GM21576 (cell line): Measurements from ENCODE around the gene LBX2.
A peak's percentile ranks its signal among the peaks of the same experiment; 100 is the strongest.
"Not testable (repeated sequence)": the region's sequence is repeated elsewhere in the genome, so short reads cannot be mapped to it uniquely, and the experiment has no call there.

ENCODE experiments used
- ATAC-seq: cut with Tn5 transposase; IDR thresholded peaks from one replicate; pipeline ENCODE4 v1.9.1; 2021; ENCODE audit warnings: mild to moderate bottlenecking, moderate library complexity; ENCODE audit not compliant: unreplicated experiment

The LBX2 gene

DNA sequence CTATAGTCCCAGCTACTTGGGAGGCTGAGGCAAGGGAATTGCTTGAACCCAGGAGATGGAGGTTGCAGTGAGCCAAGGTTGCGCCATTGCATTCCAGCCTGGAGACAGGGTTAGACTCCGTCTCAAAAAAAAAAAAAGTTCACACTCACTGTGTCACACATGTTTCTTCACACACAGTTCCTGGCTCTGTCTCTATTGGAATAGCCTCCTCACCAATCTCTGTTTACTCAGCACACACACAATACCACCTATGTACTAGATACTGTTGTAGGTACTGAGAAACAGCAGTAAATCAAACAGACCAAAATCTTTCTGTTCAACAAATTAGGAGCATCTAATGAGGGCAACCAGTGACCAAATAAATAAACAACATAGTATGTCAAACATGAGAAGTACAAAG, 13.3 kb downstream of the LBX2 start:
- ATAC-seq: no peak

DNA sequence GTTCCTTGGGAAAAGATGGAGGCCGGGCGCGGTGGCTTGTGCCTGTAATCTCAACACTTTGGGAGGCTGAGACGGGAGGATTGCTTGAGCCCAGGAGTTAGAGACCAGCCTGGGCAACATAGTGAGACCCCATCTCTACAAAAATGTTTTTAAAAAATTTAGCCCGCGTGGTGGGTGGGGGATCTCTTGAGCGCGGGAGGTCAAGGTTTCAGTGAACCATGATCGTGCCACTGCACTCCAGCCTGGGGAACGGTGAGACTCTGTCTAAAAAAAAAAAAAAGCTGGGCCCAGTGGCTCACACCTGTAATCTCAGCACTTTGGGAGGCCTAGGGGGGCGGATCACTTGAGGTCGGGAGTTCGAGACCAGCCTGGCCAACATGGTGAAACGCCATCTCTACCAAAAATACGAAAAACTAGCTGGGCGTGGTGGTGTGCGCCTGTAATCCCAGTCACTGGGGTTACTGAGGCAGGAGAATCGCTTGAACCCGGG, 15.7 kb downstream of the LBX2 start:
- not testable (repeated sequence) for ATAC-seq

DNA sequence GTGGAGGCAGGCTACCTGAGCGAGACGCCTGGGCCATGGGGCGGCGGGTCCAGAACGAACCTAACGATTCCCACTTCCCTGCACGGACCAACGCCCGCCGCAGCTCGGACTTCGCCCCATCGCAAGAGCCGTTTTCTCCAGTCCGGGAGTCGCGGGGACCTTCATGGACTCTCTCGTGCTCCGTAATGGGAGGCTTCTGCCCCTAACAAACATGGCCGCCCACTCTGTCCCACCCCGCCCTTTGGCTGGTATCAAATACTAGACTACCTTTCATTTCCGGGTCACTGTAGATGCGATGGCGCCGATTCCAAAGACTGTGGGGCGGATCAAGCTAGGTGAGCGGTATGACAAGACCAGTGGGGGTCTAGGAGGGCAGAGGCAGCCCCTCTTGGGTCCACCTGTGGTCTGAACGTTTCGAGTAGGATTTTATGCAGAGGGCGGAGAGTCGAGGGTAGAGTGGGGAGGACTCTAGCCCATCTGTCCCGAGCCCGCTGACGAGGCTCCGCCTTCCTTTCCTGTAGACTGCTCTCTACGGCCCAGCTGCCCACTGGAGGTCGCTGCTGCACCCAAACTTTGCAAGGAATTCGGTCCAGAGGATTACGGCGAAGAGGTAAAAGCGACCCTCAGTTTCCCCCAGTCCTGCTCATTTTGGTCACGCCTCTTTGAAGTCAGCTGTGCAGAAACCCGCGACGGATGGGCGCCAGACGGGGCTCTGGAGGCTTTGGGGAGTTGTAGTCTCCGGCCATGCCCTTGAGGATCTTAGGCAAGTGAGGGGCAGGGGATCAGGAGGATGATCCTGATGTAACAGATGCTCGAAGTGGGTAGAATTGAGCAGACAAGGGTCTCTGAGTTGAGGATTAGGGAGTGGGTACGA, 16.4 kb downstream of the LBX2 start, which contains the start of the genes CCDC142 and TTC31:
CCDC142 (minus strand) TSS at position 198 of the 874 bp plus-strand sequence; CDS start at position 37, 161 bp downstream.
TTC31 (plus strand) TSS at position 281 of the 874 bp plus-strand sequence; CDS start at position 296, 15 bp downstream.
- ATAC-seq: peak; percentile 87

DNA sequence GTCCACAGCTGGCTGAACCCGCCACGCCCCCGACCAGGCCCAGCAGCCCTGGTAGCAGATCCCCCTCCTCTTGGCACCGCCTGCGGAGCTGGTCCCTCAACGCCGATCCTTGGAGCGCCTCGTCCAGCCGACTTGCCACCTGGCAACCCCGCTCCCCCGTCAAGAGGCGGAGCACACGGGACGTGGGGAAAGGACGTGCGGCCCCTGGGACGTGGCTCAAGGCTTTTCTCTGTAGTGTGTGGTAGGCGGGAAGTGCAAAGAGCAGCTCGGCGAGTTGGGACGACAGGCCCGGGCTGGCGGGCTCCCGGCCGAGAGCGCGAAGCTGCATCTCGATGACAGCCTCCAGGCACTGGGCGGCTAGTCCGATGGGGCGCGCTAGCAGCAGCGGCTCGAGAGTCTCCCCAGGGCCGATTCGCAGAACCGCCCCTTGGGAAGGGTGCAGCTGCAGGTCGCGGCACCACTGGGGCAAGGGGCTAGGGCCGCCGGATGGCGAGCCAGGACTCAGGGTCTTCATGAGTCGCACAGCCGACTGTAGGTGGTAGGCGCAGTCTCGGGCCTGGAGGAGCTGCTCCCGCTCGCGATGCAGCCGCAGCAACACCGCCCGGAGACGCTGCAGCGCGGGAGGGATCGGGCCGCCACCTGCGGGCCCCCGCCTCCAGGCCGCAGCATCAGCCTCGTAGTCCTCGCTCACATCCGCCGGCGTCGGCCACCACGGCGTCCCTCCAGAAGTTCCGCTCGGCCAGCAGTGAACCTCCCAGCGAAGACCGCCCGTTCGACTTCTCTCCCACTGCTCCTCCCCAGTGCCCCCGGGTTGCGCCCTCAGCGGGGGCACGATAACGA, 17.2 kb downstream of the LBX2 start:
- peak; percentile 30 for ATAC-seq

DNA sequence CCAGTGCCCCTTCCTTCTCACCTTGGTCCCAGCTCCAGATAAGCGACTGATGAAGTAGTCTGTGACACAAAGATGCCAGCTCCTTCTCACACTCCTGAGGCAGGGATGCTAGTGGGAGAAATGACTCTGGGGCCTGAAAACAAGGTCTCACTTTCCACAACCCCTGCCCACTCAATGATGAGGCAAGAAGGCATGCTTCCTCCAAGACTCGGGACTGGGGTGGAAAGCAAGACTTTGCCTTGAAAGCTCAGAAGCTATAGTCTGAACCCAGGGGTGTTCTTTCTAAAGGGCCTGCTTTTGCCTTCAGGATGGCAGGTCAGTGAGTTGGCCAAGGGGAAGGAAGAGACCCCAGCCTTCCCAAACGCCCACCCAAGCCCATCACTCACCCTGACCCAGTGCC, 18.0 kb downstream of the LBX2 start:
- no peak for ATAC-seq

DNA sequence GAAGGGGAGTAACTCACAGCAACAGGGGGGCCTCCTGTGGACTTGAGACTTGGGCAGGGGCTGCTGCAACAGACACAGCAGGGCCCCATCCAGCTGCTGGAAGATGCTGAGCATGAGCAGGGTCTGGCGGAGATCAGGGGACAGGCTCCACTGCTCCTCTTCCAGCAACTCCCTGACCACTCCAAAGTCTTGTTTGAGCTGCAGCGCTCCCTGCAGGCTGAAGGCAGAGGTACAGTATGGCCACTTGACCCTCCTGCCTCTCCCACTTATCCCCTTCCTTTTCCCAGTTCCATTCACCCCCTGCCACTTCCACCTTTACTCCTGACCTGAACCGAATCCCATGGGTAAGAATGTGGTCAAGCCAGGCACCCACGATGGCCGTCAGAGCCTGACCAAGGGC, 24.5 kb downstream of the LBX2 start:
- ATAC-seq: no peak

DNA sequence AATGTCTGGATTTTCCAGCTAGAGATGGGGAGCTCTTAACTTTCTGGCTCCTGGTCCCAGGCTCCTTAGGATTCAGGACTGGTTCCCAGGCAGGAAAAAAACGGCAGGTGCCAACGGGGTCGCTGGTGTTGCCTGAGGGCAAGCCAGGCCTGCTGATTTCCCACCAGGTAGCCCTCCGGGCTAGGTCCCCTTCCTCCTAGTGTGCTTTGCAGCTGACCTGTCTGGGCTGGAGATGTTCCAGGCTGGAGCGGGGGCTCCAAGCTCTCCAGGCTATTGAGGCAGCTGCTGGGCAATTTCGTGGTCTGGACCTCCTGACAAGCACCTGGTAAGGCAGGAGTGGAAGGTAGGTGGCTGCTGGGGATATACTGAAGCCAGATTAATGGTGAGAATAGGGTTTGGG, 24.9 kb downstream of the LBX2 start:
- no peak for ATAC-seq

DNA sequence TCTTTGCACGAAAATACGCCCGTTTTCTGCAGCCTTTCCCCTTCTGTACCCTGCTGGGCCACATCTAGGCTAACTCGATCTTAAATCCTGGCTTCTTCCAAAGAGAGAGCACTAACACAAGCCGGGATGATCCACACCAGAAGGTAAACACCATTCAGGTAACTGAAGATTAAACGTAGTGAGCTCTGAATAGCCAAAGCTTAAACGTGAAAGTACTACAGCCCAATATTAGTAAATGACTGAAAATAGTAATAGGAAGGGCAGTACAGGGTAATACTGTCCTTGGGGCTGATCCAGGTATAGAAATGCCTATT, 26.5 kb downstream of the LBX2 start:
- ATAC-seq: no peak

DNA sequence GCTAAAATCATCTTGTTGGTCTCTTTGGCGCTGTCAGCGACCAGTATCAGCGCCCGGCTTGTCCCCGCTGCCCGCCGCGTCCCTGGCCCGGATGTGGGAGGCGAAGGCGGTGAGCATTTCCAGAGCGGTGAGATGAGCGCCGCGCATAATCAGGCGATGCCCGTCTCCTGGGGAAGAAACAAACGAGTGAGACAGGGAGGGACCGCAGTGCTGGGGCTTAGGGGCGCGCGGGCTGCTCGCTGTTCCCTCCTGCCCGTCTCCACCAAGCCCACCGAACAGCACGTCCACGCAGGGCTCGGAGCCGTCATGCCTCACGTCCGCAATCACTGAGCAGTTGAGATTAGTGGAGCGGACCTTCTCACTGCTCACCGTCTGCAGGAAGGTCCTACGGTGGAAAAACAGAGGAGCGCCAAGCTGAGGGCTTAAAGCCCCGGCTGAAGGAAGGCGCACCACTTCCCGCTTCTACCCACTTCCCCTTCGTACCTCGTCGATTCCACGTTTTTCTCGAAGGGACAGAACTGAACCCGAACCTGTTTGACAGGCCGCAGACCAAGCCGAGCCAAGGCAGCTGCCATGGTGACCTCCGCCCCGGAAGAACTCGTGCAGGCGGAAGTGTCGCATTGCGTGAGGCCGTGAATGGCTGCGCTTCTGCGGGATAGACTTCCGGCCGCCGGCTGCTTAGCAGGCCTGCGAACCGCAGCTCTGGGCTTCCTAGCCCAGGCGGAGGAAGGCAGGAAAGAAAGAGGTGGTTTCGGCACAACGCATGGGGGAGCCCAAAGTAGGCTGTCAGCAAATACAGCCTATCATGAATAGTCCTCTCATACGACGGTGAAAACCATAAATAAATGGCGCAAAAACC, 27.1 kb downstream of the LBX2 start, which contains the start of gene MRPL53:
MRPL53 (minus strand) TSS at position 595 of the 859 bp plus-strand sequence; CDS start at position 575, 20 bp downstream.
- peak; percentile 78 for ATAC-seq

DNA sequence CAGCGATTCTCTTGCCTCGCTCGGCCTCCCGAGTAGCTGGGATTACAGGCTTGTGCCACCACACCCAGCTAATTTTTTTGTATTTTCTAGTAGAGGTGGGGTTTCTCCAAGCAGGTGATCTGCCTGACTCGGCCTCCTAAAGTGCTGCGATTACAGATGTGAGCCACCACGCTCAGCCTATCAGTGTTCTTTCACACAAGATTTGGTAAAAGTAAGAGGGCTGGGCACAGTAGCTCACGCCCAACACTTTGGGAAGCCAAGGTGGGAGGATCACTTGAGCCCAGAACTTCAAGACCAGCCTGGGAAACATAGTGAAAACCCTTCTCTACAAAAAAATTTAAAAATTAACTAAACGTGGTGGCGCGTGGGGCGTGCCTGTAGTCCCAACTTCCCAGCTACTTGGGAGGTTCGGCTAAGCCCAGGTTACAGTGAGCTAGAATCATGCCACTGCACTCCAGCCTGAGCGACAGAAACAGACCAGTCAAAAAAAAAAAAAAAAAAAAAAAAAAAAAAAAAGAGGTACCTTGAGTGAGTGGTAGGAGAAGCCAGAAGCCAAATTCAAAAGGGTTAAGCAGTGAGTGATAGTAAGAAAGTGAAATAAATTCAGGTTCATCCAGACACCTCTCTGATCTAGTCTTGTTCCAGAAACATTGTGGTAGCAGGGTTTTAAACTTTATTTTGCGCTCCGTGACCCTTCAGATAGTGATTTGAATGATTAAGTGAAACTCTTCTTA, 27.9 kb downstream of the LBX2 start:
- ATAC-seq: no peak

DNA sequence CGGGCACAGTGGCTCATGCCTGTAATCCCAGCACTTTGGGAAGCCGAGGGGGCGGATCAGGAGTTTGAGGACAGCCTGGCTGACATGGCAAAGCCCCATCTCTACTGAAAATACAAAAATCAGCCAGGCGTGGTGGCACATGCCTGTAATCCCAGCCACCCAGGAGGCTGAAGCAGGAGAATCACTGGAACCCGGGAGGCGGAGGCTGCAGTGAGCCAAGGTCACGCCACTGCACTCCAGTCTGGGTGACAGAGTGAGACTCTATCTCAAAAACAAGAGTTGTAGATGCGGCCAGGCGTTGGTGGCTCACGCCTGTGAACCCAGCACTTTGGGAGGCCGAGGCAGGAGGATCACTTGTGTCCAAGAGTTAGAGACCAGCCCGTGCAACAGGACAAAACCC, 28.7 kb downstream of the LBX2 start:
- ATAC-seq: not testable (repeated sequence)

DNA sequence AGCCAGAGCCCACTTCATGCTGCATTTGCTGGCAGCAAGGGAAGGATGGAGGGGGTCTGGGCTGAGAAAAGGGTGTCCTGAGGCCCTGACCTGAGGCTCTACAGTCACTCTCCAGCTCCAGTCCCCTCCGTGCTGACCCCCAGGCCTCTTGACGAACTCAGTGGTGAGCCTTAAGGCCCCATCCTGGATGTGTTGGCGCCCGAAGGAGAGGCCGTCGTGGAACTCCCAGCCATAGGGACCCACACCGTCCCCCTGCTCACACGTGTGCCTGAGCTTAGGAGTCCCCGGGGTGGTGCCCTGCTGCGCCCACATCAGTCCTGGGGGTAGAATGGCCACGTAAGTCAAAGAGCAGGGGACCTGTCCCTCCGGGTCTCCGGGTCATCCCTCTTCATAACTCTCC, 35.0 kb downstream of the LBX2 start:
- ATAC-seq: peak; percentile 5

DNA sequence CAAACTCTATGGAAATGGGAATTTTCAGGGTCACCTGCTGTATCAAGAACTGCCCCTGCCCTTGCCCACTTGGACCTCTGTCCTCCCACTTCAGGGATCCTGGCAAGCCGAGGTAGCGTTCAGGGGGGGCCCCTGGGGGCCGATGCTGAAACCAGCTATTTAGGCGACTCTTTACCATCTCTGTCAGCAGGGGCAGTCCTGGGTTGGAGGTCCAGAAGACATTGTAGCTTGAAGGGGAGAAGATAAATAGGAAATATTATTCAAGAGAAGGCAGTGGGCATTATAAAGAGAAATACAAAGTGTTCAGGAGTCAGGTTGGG, 36.7 kb downstream of the LBX2 start:
- no peak for ATAC-seq

DNA sequence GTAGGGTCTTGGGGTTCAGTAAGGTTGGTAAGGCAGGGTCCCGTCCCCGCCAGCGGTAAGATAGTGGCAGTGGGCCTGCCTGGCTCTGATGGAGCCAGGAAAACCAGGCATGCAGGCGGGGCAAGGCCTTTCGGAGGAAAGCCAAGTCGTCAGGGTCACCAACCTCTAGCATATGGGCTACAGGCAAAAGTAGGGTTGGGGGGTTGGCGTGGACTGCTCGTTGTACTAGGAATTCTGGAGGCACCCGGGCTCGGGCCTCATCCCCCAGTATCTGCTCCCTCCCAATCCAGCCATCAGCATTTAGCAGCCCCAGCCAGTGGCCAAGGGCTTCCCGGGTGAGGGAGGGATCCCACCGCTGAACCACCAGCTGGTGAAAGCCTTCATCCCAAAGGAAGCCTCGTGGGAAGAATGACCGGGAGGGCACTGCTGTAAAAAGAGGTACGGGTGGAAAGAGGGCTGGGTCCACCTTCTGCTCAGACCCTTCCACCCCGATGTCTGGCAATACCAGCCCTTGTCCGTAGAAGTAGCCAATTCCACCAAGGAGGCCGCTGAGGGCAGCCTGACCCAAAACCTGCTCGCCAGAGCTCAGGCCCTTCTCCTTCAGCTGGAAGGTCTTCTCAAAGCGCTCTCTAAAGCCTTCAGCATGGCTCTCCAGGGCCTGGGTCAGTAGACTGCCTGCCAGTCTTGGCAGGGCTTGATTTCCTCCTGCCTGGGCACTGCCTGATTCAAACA, 37.2 kb downstream of the LBX2 start:
- no peak for ATAC-seq

DNA sequence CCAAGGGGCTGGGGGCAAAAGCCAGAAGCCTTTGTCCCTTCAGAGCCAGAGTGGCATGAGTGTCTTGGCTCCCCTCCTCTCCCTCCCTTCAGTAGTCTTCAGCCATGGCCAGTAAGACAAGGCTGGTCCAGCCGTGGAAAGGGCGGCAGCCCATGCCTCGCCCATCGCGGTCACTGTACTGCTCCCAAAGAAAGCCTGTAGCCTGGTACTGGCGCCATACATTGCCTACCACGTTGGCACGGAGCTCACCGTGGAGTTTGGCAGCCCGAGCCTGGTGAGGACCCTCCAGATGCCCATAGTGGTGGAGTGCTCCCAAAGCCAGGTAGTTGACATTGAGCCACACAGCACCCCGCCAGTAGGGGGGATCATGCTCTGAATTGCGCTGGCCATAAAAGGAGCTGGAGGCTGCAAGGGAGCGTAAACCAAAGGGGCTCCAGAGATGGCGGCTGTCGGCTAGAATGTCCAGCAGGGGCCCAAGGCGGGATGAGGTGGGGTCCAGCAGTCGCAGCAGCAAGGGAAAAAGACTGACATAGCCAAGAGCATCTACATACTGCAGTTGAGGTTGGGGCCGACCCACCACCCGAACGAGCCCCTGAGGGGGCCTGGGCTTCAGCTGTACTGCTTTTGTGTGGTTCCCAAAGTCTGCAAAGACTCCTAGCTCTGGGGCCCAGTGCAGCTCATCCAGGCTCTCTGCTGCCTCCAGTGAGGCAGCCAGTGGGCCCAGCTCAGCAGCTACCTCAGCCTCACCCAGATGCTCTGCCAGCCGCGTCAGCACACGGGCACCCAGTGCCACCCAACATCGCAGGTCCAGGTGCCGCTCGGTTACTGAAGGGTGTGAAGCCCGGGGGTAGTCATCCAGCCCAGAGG, 38.0 kb downstream of the LBX2 start:
- ATAC-seq: no peak

DNA sequence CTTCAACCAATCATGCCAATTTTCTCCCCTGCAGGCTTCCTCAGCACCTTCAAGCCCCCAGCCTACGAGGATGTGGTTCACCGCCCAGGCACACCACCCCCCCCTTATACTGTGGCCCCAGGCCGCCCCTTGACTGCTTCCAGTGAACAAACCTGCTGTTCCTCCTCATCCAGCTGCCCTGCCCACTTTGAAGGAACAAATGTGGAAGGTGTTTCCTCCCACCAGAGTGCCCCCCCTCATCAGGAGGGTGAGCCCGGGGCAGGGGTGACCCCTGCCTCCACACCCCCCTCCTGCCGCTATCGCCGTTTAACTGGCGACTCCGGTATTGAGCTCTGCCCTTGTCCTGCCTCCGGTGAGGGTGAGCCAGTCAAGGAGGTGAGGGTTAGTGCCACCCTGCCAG, 39.2 kb downstream of the LBX2 start:
- not testable (repeated sequence) for ATAC-seq

DNA sequence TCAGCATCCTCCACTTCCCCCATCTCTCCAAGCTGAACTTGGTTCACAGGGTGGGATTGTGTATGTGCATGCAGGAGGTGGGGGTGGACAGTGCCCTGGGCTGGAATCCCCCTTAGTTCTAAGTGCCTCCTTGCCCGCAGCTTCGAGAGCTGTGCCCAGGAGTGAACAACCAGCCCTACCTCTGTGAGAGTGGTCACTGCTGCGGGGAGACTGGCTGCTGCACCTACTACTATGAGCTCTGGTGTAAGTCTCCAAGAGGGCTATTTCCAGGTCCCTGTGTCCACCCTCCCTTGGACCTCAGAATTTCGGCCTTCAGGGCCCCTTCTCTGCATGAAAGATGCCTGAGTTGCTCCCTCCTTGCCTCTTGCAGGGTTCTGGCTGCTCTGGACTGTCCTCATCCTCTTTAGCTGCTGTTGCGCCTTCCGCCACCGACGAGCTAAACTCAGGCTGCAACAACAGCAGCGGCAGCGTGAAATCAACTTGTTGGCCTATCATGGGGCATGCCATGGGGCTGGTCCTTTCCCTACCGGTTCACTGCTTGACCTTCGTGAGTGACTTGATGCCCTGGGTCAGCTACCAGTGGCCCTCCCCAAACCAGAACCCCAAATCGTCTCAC, 39.8 kb downstream of the LBX2 start:
- ATAC-seq: not testable (repeated sequence)

DNA sequence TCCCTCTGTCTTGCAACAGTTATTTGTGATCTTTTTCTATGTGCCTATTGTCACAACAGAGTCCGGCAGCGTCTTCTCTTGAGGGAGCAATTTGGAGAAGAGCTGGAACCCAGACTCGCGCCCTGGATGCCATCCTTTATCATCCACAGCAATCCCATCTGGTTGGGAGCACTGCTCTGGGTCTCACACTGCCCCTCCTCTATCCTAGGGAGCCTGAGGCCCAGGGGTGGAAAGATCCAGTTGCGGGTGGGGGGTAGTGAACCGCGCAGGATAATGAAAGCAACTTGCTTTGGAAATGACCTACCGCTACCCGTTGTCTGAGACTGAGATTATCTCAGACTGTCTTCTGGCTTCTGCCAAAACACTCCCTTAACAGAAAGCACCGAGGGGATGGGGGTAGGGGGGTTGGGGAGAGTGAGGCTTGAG, 40.5 kb downstream of the LBX2 start:
- no peak for ATAC-seq
